ENCODE measurements around the gene SLC5A12. TPM values are rescaled to one million over a fixed set of nuclear protein-coding genes. Genes with fewer than 3 reads are reported as not detected.
"Not testable (repeated sequence)": the region's sequence is repeated elsewhere in the genome, so short reads cannot be mapped to it uniquely, and the experiment has no call there.

Gene SLC5A12
- total RNA-seq, 4 donors from 2014 or later: 0.48 to 2.2 TPM; not detected in 2

GRCh38 chr11:26655287-26655686 lies 66.6 kb downstream of the SLC5A12 start:
- H3K9me3 ChIP-seq: no peaks in the 10 kb centered on the region
- in situ Hi-C loops (cut with MboI; ENCODE audit: low pct_ligation_motif_present in 1 of 4, low pct_unique_long_range_greater_than_20kb in 1 of 4, low sequenced_read_pairs in 3 of 4) (loop anchor here in 2 of 4 donors (25.0 kb wide), 2 partner anchors 343 to 368 kb away; no protein-coding TSS in a partner anchor), intact Hi-C loops (cut with DNase I; ENCODE audit: low total_unique reads) (no loop called here)
- WGBS, 2 donors (ENCODE audit: low coverage in 1 of 2): 86 to 89% methylated on average over 2 of the region's 2 CpGs
- DNase-seq: no peak
- H3K27me3 ChIP-seq: no peaks in the 10 kb centered on the region
- H3K4me1 ChIP-seq: no peaks in the 10 kb centered on the region
- H3K4me3 ChIP-seq: no peak overlapping the region
- no peak overlapping the region for H3K27ac ChIP-seq
- TF ChIP-seq, protein P1, sequence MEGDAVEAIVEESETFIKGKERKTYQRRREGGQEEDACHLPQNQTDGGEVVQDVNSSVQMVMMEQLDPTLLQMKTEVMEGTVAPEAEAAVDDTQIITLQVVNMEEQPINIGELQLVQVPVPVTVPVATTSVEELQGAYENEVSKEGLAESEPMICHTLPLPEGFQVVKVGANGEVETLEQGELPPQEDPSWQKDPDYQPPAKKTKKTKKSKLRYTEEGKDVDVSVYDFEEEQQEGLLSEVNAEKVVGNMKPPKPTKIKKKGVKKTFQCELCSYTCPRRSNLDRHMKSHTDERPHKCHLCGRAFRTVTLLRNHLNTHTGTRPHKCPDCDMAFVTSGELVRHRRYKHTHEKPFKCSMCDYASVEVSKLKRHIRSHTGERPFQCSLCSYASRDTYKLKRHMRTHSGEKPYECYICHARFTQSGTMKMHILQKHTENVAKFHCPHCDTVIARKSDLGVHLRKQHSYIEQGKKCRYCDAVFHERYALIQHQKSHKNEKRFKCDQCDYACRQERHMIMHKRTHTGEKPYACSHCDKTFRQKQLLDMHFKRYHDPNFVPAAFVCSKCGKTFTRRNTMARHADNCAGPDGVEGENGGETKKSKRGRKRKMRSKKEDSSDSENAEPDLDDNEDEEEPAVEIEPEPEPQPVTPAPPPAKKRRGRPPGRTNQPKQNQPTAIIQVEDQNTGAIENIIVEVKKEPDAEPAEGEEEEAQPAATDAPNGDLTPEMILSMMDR (IDR thresholded peaks at IDR 0.05): no peak
- TF ChIP-seq POLR2A (IDR thresholded peaks at IDR 0.05) (no peak), EP300 (IDR thresholded peaks at IDR 0.05; ENCODE audit: low read depth) (no peak)
- H3K36me3 ChIP-seq: no peaks in the 10 kb centered on the region

GRCh38 chr11:26651916-26652315 lies 69.9 kb downstream of the SLC5A12 start:
- WGBS, 2 donors (ENCODE audit: low coverage in 1 of 2): 63 to 70% methylated on average over 4 to 6 of the region's 6 CpGs
- no peaks in the 10 kb centered on the region for H3K27me3 ChIP-seq
- DNase-seq: no peak
- no peak overlapping the region for H3K4me3 ChIP-seq
- H3K27ac ChIP-seq: no peak overlapping the region
- TF ChIP-seq, protein P1 (IDR thresholded peaks at IDR 0.05): no peak
- TF ChIP-seq POLR2AphosphoS5 (IDR thresholded peaks at IDR 0.05) (no peak), EP300 (IDR thresholded peaks at IDR 0.05; ENCODE audit: low read depth) (no peak), POLR2A (IDR thresholded peaks at IDR 0.05) (no peak)
- in situ Hi-C loops (cut with MboI; ENCODE audit: low pct_ligation_motif_present in 1 of 4, low pct_unique_long_range_greater_than_20kb in 1 of 4, low sequenced_read_pairs in 3 of 4) (loop anchor here in 2 of 4 donors (25.0 kb wide), 2 partner anchors 340 to 365 kb away; no protein-coding TSS in a partner anchor), intact Hi-C loops (cut with DNase I; ENCODE audit: low total_unique reads) (no loop called here)
- H3K4me1 ChIP-seq: no peaks in the 10 kb centered on the region
- H3K36me3 ChIP-seq: no peaks in the 10 kb centered on the region
- H3K9me3 ChIP-seq: no peaks in the 10 kb centered on the region

- WGBS, 2 donors (ENCODE audit: low coverage in 1 of 2): 35 to 87% methylated on average over 2 to 8 of the region's 8 CpGs
- Histone ChIP-seq H3K4me1 (no peaks in the 10 kb centered on the region), H3K27me3 (no peaks in the 10 kb centered on the region), H3K27ac (no peak overlapping the region), H3K9me3 (no peaks in the 10 kb centered on the region), H3K36me3 (no peaks in the 10 kb centered on the region), H3K4me3 (no peak overlapping the region)
- in situ Hi-C loops (cut with MboI; ENCODE audit: low pct_ligation_motif_present in 1 of 4, low pct_unique_long_range_greater_than_20kb in 1 of 4, low sequenced_read_pairs in 3 of 4) (loop anchor here in 3 of 4 donors (25.0 kb wide), 2 partner anchors 338 to 363 kb away; no protein-coding TSS in a partner anchor), intact Hi-C loops (cut with DNase I; ENCODE audit: low total_unique reads) (no loop called here)
- DNase-seq: peak; percentile 61
- TF ChIP-seq, protein P1 (IDR thresholded peaks at IDR 0.05): peak; percentile 51 to 67 (median 65)
- no peak for TF ChIP-seq EP300 (IDR thresholded peaks at IDR 0.05; ENCODE audit: low read depth)
Observed at GRCh38 chr11:26649884-26650283, 72.0 kb downstream of the SLC5A12 start.

DNA sequence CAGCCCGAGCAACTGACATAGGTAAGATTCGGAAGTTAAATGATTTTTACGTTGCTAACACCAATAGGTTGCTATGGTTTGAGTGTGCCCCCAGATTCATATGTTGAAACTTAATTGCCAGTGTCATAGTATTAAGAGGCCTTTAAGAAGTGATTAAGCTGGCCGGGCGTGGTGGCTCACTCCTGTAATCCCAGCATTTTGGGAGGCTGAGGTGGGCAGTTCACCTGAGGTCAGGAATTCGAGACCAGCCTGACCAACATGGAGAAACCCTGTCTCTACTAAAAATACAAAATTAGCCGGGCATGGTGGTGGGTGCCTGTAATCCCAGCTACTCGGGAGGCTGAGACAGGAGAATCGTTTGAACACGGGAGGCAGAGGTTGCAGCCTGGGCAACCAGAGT lies 78.5 kb downstream of the SLC5A12 start:
- H3K9me3 ChIP-seq; H3K27me3 ChIP-seq; H3K36me3 ChIP-seq; DNase-seq; H3K4me3 ChIP-seq; H3K27ac ChIP-seq; intact Hi-C loops (cut with DNase I; ENCODE audit: low total_unique reads); H3K4me1 ChIP-seq: not testable (repeated sequence)
- in situ Hi-C loops (cut with MboI; ENCODE audit: low pct_ligation_motif_present in 1 of 4, low pct_unique_long_range_greater_than_20kb in 1 of 4, low sequenced_read_pairs in 3 of 4): loop anchor here in 1 of 4 donors (25.0 kb wide), 1 partner anchor 356 kb away; no protein-coding TSS in a partner anchor
- 89 to 100% methylated on average over 2 to 10 of the region's 10 CpGs for WGBS, 2 donors (ENCODE audit: low coverage in 1 of 2)

DNA sequence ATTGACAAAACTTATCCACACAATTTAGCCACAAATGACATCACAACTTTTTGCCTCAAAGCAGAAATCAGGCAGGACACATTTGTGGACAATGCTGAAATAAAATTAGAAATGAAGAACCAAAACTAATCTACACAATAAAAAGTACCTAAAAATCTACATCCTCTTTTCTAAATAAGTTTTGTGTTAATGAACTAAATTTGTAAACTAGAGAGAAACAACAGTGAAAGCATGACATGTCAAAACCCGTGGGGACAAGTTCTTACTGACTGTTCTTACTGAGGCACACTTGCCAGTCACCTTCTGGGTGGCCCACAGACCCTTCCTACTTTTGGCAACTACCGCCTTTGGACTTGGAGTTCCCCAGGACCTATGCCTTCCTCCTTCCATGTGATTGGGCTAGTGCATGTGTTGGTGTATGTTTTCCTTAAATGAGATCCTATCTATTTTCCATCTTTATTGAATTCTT lies 89.1 kb downstream of the SLC5A12 start:
- in situ Hi-C loops (cut with MboI; ENCODE audit: low pct_ligation_motif_present in 1 of 4, low pct_unique_long_range_greater_than_20kb in 1 of 4, low sequenced_read_pairs in 3 of 4): loop anchor here in 1 of 4 donors (25.0 kb wide), 1 partner anchor 345 kb away; no protein-coding TSS in a partner anchor
- Histone ChIP-seq H3K27me3 (no peaks in the 10 kb centered on the region), H3K4me1 (no peaks in the 10 kb centered on the region), H3K36me3 (no peaks in the 10 kb centered on the region), H3K9me3 (no peaks in the 10 kb centered on the region), H3K27ac (no peak overlapping the region), H3K4me3 (no peak overlapping the region)
- no peak for TF ChIP-seq POLR2A (IDR thresholded peaks at IDR 0.05)
- TF ChIP-seq, protein P1 (IDR thresholded peaks at IDR 0.05): no peak
- DNase-seq: no peak
- intact Hi-C loops (cut with DNase I; ENCODE audit: low total_unique reads): no loop called here
- whole genome bisulfite sequencing, 2 donors (ENCODE audit: low coverage in 1 of 2): 32% methylated on average over 2 of the region's 2 CpGs; no CpG with 5 or more reads in 1 of the 2 donors
